Thymus (tissue), 11 donors: ENCODE results near the gene PLD2. TPM values are rescaled to one million over a fixed set of nuclear protein-coding genes. Genes with fewer than 3 reads are reported as not detected.
"Not testable (repeated sequence)": the region's sequence is repeated elsewhere in the genome, so short reads cannot be mapped to it uniquely, and the experiment has no call there.

Source experiments
- DNase-seq, 9 donors: peaks; one replicate each; pipeline ENCODE4 v3.0.0-alpha.2; 2013; ENCODE audit warnings: low spot score in 9 of 9, low read depth in 6 of 9, missing footprints in 1 of 9
- H3K27ac ChIP-seq, 2 donors: one replicate each; pipeline ENCODE4 v1.5.1; 2013; ENCODE audit warnings: control low read depth in 1 of 2, low read depth in 1 of 2, low read length in 1 of 2, mild to moderate bottlenecking in 1 of 2, moderate library complexity in 1 of 2
- H3K27me3 ChIP-seq, 2 donors: one replicate each; pipeline ENCODE4 v1.5.1; 2013; ENCODE audit warnings: low read length in 1 of 2; ENCODE audit not compliant: control insufficient read depth in 2 of 2, insufficient read depth in 1 of 2
- H3K36me3 ChIP-seq, 2 donors: one replicate each; pipeline ENCODE4 v1.5.1; 2013; ENCODE audit warnings: low read length in 1 of 2, mild to moderate bottlenecking in 1 of 2, moderate library complexity in 1 of 2; ENCODE audit not compliant: control insufficient read depth in 2 of 2, insufficient read depth in 2 of 2
- H3K4me1 ChIP-seq, 2 donors: one replicate each; pipeline ENCODE4 v1.5.1; 2013; ENCODE audit warnings: low read length in 2 of 2; ENCODE audit not compliant: control insufficient read depth in 2 of 2, insufficient read depth in 2 of 2
- H3K4me3 ChIP-seq, 2 donors: one replicate each; pipeline ENCODE4 v1.5.1; 2013; ENCODE audit warnings: low read length in 2 of 2, control low read depth in 1 of 2, mild to moderate bottlenecking in 1 of 2
- H3K9me3 ChIP-seq, 2 donors: one replicate each; pipeline ENCODE4 v1.5.1; 2013; ENCODE audit warnings: low read length in 1 of 2, mild to moderate bottlenecking in 1 of 2; ENCODE audit not compliant: control insufficient read depth in 2 of 2, insufficient read depth in 1 of 2
- WGBS: extraction: QIAGEN DNeasy Blood & Tissue Kit; methylation state at CpG from one replicate; pipeline ENCODE4 v1.1.7; 2013; 5-methylcytosine and 5-hydroxymethylcytosine counted together
- polyA plus RNA-seq: library from polyadenylated mRNA; stranded (reverse); fragments of 200-250 nt; gene quantifications from one replicate; pipeline ENCODE4 v1.2.3, GENCODE V29; 2013
- total RNA-seq: library from RNA; stranded (reverse); fragments of 120-200 nt; gene quantifications from one replicate; pipeline ENCODE4 v1.2.4, GENCODE V29; 2013
- donor health status: healthy.

Gene PLD2
- total and polyA plus RNA-seq, 2 donors = 14.5 to 30.7 TPM

DNA sequence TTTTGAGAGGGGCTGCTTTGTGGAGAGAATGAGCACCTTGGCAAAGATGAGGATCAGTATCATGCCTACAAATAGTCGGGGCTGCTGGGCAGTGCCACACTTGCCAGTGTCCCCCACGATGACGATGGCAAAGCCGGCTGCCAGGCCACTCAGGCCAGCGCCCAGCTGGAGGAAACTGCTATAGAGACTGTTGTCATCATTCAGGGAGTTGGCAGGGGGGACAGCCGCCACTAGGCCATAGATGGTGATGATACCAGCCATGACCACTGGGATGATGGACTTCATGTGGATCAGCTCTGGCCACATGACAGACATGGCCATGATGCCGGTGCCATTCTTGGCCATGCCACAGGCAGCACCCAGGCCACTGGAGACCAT is 50.0 kb downstream of the PLD2 start:
- no peaks in the 10 kb centered on the region for H3K27me3 ChIP-seq
- DNase-seq = no peak
- H3K4me1 ChIP-seq = peaks cover 0 to 24% of the 10 kb centered on the region in 2 donors
- WGBS = 98% methylated on average over 7 of the region's 7 CpGs
- peaks cover 0 to 3% of the 10 kb centered on the region in 2 donors for H3K36me3 ChIP-seq
- H3K9me3 ChIP-seq = peaks cover 0 to 11% of the 10 kb centered on the region in 2 donors
- H3K27ac ChIP-seq = no peak overlapping the region
- H3K4me3 ChIP-seq = no peak overlapping the region

DNA sequence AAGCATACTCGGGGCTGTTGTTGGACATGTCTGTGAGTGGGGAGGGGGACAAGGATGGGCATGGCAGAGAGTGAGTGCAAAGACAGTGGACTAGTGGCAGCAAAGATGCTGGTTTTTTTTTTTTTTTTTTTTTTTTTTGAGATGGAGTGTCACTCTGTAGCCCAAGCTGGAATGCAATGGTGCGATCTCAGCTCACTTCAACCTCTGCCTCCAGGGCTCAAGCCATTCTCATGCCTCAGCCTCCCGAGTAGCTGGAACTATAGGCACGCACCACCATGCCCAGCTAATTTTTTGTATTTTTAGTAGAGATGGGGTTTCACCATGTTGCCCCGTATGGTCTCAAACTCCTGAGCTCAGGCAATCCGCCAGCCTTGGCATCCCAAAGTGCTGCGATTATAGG is 50.4 kb downstream of the PLD2 start:
- WGBS = 95% methylated on average over 7 of the region's 7 CpGs
- not testable (repeated sequence) for H3K36me3 ChIP-seq, DNase-seq, H3K9me3 ChIP-seq, H3K27me3 ChIP-seq, H3K4me3 ChIP-seq
- H3K4me1 ChIP-seq = peaks cover 0 to 24% of the 10 kb centered on the region in 2 donors
- peak overlapping the region in 1 of 2 donors; percentile 30 for H3K27ac ChIP-seq

DNA sequence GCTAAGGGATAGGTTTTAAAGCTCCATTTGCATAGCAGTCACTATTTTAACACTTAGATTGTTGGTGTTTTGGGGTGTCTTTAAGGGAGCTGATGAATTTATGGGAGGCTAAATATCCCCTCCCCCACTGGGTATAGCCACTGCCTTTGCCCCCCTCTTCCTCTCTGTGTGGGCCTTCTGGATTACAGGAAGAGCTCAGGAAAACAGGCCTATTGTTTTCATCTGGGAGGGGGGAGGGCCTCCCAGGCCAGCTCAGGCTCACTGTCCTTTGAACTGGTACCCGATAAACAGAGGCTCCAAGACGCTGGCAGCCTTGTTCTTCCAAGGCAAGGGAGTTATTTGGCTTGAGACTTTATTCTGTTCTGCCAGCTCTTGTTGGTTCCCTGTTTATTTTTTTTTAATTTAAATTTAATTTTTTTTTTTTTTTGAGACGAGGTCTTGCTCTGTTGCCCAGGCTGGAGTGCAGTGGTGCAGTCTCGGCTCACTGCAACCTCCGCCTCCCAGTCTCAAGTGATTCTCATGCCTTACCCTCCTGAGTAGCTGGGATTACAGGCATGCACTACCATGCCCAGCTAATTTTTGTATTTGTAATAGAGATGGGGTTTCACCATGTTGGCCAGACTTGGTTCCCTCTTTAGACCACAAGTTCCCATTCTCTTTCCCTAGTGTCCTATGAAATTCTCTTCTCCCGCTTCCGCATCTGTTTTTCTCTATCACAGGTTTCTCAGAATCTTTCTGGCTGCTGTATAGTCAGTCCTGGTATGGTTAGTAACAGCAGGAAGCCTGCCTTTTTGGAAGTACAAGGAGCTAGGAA is 51.3 kb downstream of the PLD2 start:
- 91% methylated on average over 7 of the region's 7 CpGs for WGBS
- no peak for DNase-seq
- no peaks in the 10 kb centered on the region for H3K27me3 ChIP-seq
- H3K4me1 ChIP-seq = peaks cover 0 to 22% of the 10 kb centered on the region in 2 donors
- H3K9me3 ChIP-seq = peaks cover 0 to 2% of the 10 kb centered on the region in 2 donors
- H3K4me3 ChIP-seq = no peak overlapping the region
- peak overlapping the region; percentile 58 to 66 for H3K27ac ChIP-seq
- peaks cover 0 to 3% of the 10 kb centered on the region in 2 donors for H3K36me3 ChIP-seq

DNA sequence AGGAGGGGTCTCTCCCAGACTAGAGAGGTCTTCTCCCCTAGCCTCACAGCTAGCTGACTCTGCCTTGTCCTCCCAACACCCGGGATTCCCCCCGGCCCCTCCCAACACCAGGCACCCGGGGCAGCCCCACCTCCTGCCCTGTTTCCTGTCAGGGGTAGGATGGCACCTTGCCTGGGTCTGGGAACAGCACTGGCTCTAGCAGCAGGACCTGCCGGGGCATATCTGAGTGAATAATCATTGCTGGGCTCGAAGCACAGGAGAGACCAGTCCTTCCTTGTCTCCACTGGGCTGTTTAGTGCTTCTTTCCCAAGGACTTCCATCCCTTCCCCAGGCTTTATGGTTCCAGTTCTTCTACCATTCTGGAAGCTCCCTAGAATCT is 51.9 kb downstream of the PLD2 start:
- no peak for DNase-seq
- 61% methylated on average over 5 of the region's 5 CpGs for WGBS
- Histone ChIP-seq H3K9me3 (no peaks in the 10 kb centered on the region), H3K4me3 (no peak overlapping the region), H3K27ac (peak overlapping the region; percentile 66), H3K36me3 (peaks cover 0 to 3% of the 10 kb centered on the region in 2 donors), H3K27me3 (no peaks in the 10 kb centered on the region), H3K4me1 (peaks cover 0 to 16% of the 10 kb centered on the region in 2 donors)

DNA sequence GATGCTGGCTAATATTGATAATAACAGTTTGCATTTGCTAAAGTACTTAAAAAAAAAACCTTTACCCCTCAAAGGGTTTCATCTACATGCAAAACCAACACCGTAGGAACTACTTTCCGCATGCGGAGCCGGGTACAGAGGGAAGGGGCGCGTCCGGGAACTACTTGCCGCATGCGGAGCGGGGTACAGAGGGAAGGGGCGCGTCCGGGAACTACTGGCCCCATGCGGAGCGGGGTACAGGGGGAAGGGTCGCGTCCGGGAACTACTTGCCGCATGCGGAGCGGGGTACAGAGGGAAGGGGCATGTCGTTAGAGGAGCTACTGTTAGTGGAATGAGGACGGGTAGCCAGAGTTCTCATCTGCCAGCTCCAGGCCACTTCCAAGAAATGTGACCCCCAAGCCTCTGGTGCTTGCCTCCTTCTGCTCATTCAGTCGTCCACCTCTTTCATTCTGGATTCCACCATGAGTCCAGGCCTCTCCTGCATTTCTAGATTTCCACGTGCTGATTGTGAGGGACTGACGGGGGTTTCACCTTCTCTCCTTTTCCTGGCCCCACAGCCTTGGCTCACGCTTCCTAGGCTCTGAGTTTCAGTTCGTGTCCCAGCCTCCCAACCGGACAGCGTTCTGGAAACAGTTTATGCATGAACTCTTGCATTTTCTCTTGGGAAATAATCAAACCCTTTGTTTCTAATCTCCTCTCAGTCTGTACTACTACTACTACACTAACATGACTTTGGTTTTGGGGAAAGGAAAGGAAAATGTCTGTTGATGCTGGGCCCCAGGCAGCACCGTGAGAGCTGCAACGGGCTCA is 53.1 kb downstream of the PLD2 start:
- DNase-seq = no peak
- peak overlapping the region in 1 of 2 donors; percentile 17 for H3K27ac ChIP-seq

DNA sequence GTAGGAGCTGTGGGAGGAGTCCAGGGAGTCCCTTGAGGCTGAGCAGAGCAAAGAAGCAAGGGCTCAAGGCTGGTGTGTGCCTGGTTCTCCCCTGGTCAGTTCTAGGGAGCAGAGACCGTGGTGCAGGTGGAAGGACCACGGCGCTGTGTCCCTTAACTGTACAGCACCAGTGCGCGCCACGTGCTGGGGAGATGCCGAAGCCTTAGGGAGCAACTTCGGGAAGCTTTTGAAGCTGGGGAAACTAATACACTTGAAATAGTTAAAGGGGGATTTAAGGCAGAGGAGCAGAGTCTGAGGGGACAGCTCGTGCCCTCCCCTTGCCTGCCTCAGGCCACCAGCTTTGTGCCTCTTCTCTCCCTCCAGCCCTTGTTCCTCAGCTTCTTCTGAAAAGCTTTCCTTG is 53.7 kb downstream of the PLD2 start:
- Histone ChIP-seq H3K27me3 (no peaks in the 10 kb centered on the region), H3K27ac (no peak overlapping the region), H3K4me1 (peaks cover 0 to 13% of the 10 kb centered on the region in 2 donors), H3K9me3 (no peaks in the 10 kb centered on the region), H3K36me3 (peaks cover 0 to 3% of the 10 kb centered on the region in 2 donors), H3K4me3 (no peak overlapping the region)
- DNase-seq = no peak
- WGBS = 97% methylated on average over 9 of the region's 9 CpGs

More for the DNA sequence above, 53.1 kb downstream of the PLD2 start:
- 97% methylated on average over 32 of the region's 32 CpGs for WGBS
- Histone ChIP-seq H3K9me3 (no peaks in the 10 kb centered on the region), H3K36me3 (peaks cover 0 to 3% of the 10 kb centered on the region in 2 donors), H3K4me3 (no peak overlapping the region), H3K27me3 (no peaks in the 10 kb centered on the region), H3K4me1 (peaks cover 0 to 13% of the 10 kb centered on the region in 2 donors)

DNA sequence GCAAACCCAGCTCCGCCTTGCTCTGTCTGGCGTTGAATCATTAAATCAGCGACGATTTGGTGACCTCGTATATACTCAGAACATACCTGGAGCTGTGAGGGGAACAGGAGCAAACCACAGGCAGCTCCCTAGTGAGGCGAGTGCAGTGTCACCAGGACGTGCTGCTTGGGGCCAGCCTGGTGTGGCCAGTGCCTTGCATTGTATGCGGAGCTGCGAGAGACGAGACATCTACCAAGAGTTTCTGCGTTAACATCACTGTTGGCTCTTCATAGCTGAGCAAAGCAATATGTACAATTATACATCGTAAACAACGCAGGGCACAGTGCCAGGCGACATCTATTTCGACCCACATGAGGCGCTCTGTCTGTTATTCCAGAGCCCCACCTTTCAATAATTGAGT is 54.1 kb downstream of the PLD2 start:
- 97% methylated on average over 16 of the region's 16 CpGs for WGBS
- DNase-seq = no peak
- no peaks in the 10 kb centered on the region for H3K27me3 ChIP-seq
- no peak overlapping the region for H3K4me3 ChIP-seq
- peaks cover 0 to 11% of the 10 kb centered on the region in 2 donors for H3K4me1 ChIP-seq
- no peak overlapping the region for H3K27ac ChIP-seq
- H3K9me3 ChIP-seq = no peaks in the 10 kb centered on the region
- peaks cover 0 to 3% of the 10 kb centered on the region in 2 donors for H3K36me3 ChIP-seq

DNA sequence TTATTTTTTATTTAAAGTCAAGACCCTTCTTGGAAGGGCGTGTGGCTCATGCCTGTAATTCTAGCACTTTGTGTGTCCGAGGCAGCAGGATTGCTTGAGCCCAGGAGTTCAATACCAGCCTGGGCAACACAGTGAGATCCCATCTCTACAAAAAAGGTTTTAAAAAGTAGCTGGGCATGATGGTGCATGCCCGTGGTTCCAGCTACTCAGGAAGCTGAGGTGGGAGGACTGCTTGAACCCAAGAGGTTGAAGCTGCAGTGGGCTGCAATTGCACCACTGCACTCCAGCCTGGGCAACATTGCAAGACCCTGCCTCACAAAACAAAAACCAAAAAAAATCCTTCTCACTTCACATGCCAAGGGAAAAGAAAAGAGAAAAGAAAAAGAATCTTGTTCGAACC is 55.8 kb downstream of the PLD2 start:
- Histone ChIP-seq H3K36me3 (peaks cover 0 to 3% of the 10 kb centered on the region in 2 donors), H3K27ac (no peak overlapping the region), H3K4me3 (no peak overlapping the region), H3K27me3 (no peaks in the 10 kb centered on the region), H3K9me3 (no peaks in the 10 kb centered on the region), H3K4me1 (peaks cover 0 to 10% of the 10 kb centered on the region in 2 donors)
- no peak for DNase-seq
- WGBS = 95% methylated on average over 4 of the region's 4 CpGs

DNA sequence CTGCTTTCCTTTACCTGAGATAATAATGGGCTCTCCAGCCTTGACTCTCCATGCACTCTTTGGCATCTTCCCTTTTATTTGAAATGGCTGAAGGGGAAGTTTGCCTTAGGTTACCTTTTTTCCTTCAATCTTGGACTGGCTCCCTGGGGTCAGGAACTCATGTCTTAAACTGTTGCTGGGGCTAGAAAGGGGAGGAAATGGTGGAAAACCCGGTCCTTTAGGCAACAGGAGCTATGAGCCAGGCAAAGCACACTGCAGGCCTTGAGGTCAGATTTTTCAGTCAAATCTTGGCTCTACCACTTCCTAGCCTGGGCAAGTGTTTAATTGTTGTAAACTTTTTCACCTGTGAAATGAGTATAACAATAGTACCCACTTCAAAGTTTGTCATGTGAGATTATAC is 56.4 kb downstream of the PLD2 start:
- Histone ChIP-seq H3K27me3 (no peaks in the 10 kb centered on the region), H3K27ac (no peak overlapping the region), H3K4me1 (peaks cover 0 to 6% of the 10 kb centered on the region in 2 donors), H3K4me3 (no peak overlapping the region), H3K36me3 (peaks cover 0 to 3% of the 10 kb centered on the region in 2 donors), H3K9me3 (no peaks in the 10 kb centered on the region)
- WGBS = 95% methylated on average over 1 of the region's 1 CpG
- DNase-seq = no peak
